ENCODE measurements around the gene AK5. TPM values are rescaled to one million over a fixed set of nuclear protein-coding genes. Genes with fewer than 3 reads are reported as not detected.

The AK5 gene
- total and polyA plus RNA-seq, 12 donors = 0.25 to 1.7 (median 0.87) TPM

DNA sequence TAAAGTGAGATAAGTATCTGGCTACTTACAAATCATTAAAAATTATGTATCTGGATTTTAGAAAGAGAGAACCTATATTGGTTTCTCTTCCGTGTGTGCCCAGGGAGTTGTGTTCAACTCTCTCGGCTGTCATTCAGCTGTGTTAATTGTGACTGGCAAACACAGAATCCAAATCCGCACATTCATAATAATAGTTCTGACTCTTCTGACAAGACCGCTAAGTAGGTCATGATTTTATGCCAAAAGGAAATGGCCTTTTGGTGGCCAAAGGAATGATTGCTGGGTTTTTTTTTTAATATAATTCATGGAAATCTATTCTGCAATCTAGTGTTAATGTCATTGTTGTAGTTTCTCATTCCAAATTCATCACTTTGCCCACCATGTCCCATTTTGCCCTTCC lies 110.7 kb downstream of the AK5 start:
- TF ChIP-seq, protein P1, sequence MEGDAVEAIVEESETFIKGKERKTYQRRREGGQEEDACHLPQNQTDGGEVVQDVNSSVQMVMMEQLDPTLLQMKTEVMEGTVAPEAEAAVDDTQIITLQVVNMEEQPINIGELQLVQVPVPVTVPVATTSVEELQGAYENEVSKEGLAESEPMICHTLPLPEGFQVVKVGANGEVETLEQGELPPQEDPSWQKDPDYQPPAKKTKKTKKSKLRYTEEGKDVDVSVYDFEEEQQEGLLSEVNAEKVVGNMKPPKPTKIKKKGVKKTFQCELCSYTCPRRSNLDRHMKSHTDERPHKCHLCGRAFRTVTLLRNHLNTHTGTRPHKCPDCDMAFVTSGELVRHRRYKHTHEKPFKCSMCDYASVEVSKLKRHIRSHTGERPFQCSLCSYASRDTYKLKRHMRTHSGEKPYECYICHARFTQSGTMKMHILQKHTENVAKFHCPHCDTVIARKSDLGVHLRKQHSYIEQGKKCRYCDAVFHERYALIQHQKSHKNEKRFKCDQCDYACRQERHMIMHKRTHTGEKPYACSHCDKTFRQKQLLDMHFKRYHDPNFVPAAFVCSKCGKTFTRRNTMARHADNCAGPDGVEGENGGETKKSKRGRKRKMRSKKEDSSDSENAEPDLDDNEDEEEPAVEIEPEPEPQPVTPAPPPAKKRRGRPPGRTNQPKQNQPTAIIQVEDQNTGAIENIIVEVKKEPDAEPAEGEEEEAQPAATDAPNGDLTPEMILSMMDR (IDR thresholded peaks at IDR 0.05) = no peak
- ATAC-seq (no peak), DNase-seq (no peak)
- Histone ChIP-seq H3K9me3 (no peaks in the 10 kb centered on the region), H3K4me1 (no peaks in the 10 kb centered on the region), H3K27ac (peak overlapping the region in 1 of 10 donors; percentile 27), H3K27me3 (peaks cover 0 to 6% (median 0%) of the 10 kb centered on the region in 7 donors), H3K36me3 (no peaks in the 10 kb centered on the region), H3K4me3 (no peak overlapping the region)
- 56 to 78% methylated on average over 4 of the region's 4 CpGs for WGBS, 2 donors
- intact Hi-C loops (cut with DNase I) = no loop called here

DNA sequence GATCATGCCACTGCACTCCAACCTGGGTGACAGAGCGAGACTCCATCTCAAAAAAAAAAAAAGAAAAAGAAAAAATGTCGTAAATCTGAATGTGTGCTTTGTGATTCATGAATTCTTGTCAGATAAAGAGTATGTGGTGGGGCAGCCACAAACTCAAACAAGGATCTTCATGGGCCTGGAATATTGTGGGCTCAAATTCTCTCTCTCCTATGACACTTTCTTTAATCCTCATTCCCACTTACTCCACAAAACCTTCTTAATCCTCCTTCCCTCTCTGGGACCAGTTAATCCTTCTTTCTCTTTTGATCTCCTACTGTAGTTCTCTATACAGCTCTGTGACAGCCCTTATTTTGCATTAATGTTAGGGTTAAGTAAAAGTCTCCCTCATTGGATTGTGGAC lies 112.3 kb downstream of the AK5 start:
- no peaks in the 10 kb centered on the region for H3K9me3 ChIP-seq
- H3K27me3 ChIP-seq = peaks cover 0 to 6% (median 0%) of the 10 kb centered on the region in 7 donors
- DNase-seq (no peak), ATAC-seq (no peak)
- intact Hi-C loops (cut with DNase I) = no loop called here
- no peak overlapping the region for H3K27ac ChIP-seq
- TF ChIP-seq, protein P1 (IDR thresholded peaks at IDR 0.05) = no peak
- H3K36me3 ChIP-seq = no peaks in the 10 kb centered on the region
- H3K4me3 ChIP-seq = no peak overlapping the region
- WGBS, 2 donors = 81 to 87% methylated on average over 2 of the region's 2 CpGs
- H3K4me1 ChIP-seq = no peaks in the 10 kb centered on the region

DNA sequence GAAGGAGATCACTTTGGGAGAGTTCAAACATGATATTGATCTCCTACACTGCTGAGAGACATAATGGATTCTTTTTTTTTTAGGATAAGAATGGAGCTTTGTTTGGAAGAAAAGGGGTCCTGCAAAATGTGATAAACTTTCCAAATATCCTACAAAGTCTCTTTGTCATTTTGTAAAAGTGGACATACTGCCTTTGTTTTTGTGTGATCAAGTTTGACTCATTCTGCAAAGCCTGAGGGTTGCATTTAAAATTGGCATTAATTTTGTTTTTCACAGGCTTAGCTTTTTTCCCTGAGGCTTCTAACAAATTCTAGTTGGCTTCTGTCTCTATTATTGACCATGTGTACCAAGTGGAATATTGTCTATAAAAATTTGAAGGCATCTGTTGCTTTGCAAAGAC lies 113.2 kb downstream of the AK5 start:
- Histone ChIP-seq H3K4me3 (no peak overlapping the region), H3K27me3 (no peaks in the 10 kb centered on the region), H3K4me1 (no peaks in the 10 kb centered on the region), H3K9me3 (no peaks in the 10 kb centered on the region), H3K27ac (no peak overlapping the region), H3K36me3 (no peaks in the 10 kb centered on the region)
- ATAC-seq = no peak
- intact Hi-C loops (cut with DNase I) = no loop called here
- no peak for DNase-seq
- TF ChIP-seq, protein P1 (IDR thresholded peaks at IDR 0.05) = no peak

DNA sequence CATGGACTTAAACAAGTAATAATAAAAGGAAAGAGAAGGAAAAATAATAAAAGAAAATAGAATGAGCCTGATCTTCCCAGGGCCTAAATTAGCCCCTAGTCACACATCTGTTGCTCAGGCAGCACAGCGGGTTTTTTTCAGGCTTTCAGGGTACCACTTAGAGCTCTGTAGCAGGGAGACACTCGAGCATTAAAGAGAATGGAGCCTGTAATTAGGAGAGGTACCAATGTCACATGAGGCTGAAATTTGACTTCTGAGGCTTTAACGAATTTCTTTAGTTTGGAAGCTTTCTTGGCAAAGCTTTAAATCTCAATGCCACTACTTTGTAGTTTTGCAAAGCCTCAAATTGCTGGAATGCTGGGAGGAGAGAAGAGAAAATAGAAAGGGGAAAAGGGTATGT lies 116.3 kb downstream of the AK5 start:
- no peak overlapping the region for H3K4me3 ChIP-seq
- DNase-seq = no peak
- intact Hi-C loops (cut with DNase I) = loop anchor here in 1 of 10 donors (2.0 kb wide), 1 partner anchor 17 kb away; no protein-coding TSS in a partner anchor
- WGBS, 2 donors = 56 to 59% methylated on average over 3 of the region's 3 CpGs
- H3K27me3 ChIP-seq = no peaks in the 10 kb centered on the region
- H3K27ac ChIP-seq = no peak overlapping the region
- ATAC-seq = no peak
- H3K9me3 ChIP-seq = no peaks in the 10 kb centered on the region
- no peaks in the 10 kb centered on the region for H3K4me1 ChIP-seq
- TF ChIP-seq, protein P1 (IDR thresholded peaks at IDR 0.05) = no peak
- H3K36me3 ChIP-seq = no peaks in the 10 kb centered on the region
